Dermis microvascular lymphatic vessel endothelial cell (primary cell): ENCODE measurements around the gene PAGE5. TPM values are rescaled to one million over a fixed set of nuclear protein-coding genes. Genes with fewer than 3 reads are reported as not detected.

Experiments used
- DNase-seq, 2 donors: peaks; one replicate each; pipeline versions ENCODE4 v3.0.0 to v3.0.0-alpha.2; 2010; ENCODE audit warnings: low read depth in 2 of 2
- total RNA-seq: library from RNA; depleted of rRNA; stranded (reverse); fragments of >200 nt; gene quantifications from 2 replicates; pipeline ENCODE4 v1.2.1, GENCODE V29; 2014

The PAGE5 gene
- total RNA-seq: not detected in 2 replicates

- no peak for DNase-seq
Measured at GRCh38 chrX:55220119-55220794, at the start of gene PAGE5. TSS of gene PAGE5 (plus strand) at chrX:55220346. CDS start at chrX:55221383, 1,037 bp downstream.

- no peak for DNase-seq
Measured at GRCh38 chrX:55187281-55187680, 32.9 kb upstream of the PAGE5 start.

- DNase-seq: no peak
Measured at GRCh38 chrX:55196688-55197087, 23.5 kb upstream of the PAGE5 start.

GRCh38 chrX:55201930-55202579 is 18.1 kb upstream of the PAGE5 start:
- DNase-seq: no peak

- DNase-seq: no peak
Measured at GRCh38 chrX:55206162-55206941, 13.8 kb upstream of the PAGE5 start.

GRCh38 chrX:55210931-55211677 is 9.0 kb upstream of the PAGE5 start:
- no peak for DNase-seq

GRCh38 chrX:55213381-55213780 is 6.8 kb upstream of the PAGE5 start:
- DNase-seq: no peak

GRCh38 chrX:55240788-55241340 is 20.7 kb downstream of the PAGE5 start:
- DNase-seq: no peak

- DNase-seq: no peak
Measured at GRCh38 chrX:55253528-55253927, 33.4 kb downstream of the PAGE5 start.

- no peak for DNase-seq
Measured at GRCh38 chrX:55260806-55261205, 40.7 kb downstream of the PAGE5 start.

GRCh38 chrX:55264816-55265215 is 44.7 kb downstream of the PAGE5 start, which contains the start of gene PAGE3:
TSS of gene PAGE3 (minus strand) at chrX:55264916. CDS start at chrX:55263903, 1,013 bp downstream.
- no peak for DNase-seq

Other genes with a start within 250 kb of the PAGE5 start
- 0.13 TPM in 2 replicates for gene PFKFB1, start 226.2 kb upstream of the PAGE5 start, total RNA-seq
- gene APEX2, start 220.0 kb upstream of the PAGE5 start, total RNA-seq: 6.2 and 8.2 TPM in 2 replicates
- not detected in 2 replicates for gene ALAS2, start 189.4 kb upstream of the PAGE5 start, total RNA-seq
- not detected in 2 replicates for gene PAGE2B, start 145.3 kb upstream of the PAGE5 start, total RNA-seq
- not detected in 2 replicates for gene PAGE2, start 131.3 kb upstream of the PAGE5 start, total RNA-seq
- gene PAGE3, start 44.6 kb downstream of the PAGE5 start, total RNA-seq: not detected in 2 replicates
- 11.7 and 18.6 TPM in 2 replicates for gene MAGEH1, start 231.8 kb downstream of the PAGE5 start, total RNA-seq